Hepatocyte (in vitro differentiated cells): ENCODE results near the gene TMED10. TPM values are rescaled to one million over a fixed set of nuclear protein-coding genes. Genes with fewer than 3 reads are reported as not detected.
A peak's percentile ranks its signal among the peaks of the same experiment; 100 is the strongest.

Experiments
- DNase-seq: peaks from one replicate; pipeline ENCODE4 v3.0.0-alpha.2; 2016; ENCODE audit warnings: low spot score
- H2AFZ ChIP-seq: fragments of 200-600 bp; sonication (generic); 2 replicates; pipeline ENCODE4 v1.6.0; 2016; ENCODE audit warnings: antibody characterized with exemption, mild to moderate bottlenecking
- H3K27ac ChIP-seq: fragments of 200-600 bp; sonication (generic); 2 replicates; pipeline ENCODE4 v1.5.1; 2016; ENCODE audit warnings: mild to moderate bottlenecking
- H3K27me3 ChIP-seq: fragments of 200-600 bp; sonication (generic); 2 replicates; pipeline ENCODE4 v1.6.1; 2016
- H3K36me3 ChIP-seq: fragments of 200-600 bp; sonication (generic); replicated peaks from 2 replicates; pipeline ENCODE4 v1.5.1; 2016; ENCODE audit warnings: low read depth; ENCODE audit not compliant: insufficient read depth
- H3K4me1 ChIP-seq: fragments of 200-600 bp; sonication (generic); 2 replicates; pipeline ENCODE4 v1.5.1; 2016; ENCODE audit warnings: mild to moderate bottlenecking, moderate library complexity; ENCODE audit not compliant: insufficient read depth
- H3K4me2 ChIP-seq: fragments of 200-600 bp; sonication (generic); 2 replicates; pipeline ENCODE4 v1.6.0; 2016
- H3K4me3 ChIP-seq: fragments of 200-600 bp; sonication (generic); 2 replicates; pipeline ENCODE4 v1.5.1; 2016; ENCODE audit warnings: mild to moderate bottlenecking
- H3K79me2 ChIP-seq: fragments of 200-600 bp; sonication (generic); 2 replicates; pipeline ENCODE4 v1.6.0; 2017; ENCODE audit warnings: mild to moderate bottlenecking
- H3K9me2 ChIP-seq: fragments of 200-600 bp; sonication (generic); replicated peaks from 2 replicates; pipeline ENCODE4 v1.6.0; 2017; ENCODE audit warnings: mild to moderate bottlenecking; ENCODE audit not compliant: insufficient read depth
- H3K9me3 ChIP-seq: fragments of 200-600 bp; sonication (generic); 2 replicates; pipeline ENCODE4 v1.5.1; 2016; ENCODE audit warnings: low read depth, mild to moderate bottlenecking
- H4K20me1 ChIP-seq: fragments of 200-600 bp; sonication (generic); 2 replicates; pipeline ENCODE4 v1.6.0; 2016; ENCODE audit warnings: mild to moderate bottlenecking; ENCODE audit not compliant: insufficient read depth, poor library complexity, severe bottlenecking
- EZH2 ChIP-seq: fragments of 200-600 bp; sonication (generic); IDR thresholded peaks from 2 replicates; pipeline ENCODE4 v1.6.1; 2016; ENCODE audit warnings: antibody characterized with exemption, mild to moderate bottlenecking, borderline replicate concordance
- EZH2phosphoT487 ChIP-seq: fragments of 200-600 bp; sonication (generic); IDR thresholded peaks from one replicate; pipeline ENCODE4 v1.6.1; 2018; ENCODE audit warnings: antibody characterized with exemption, mild to moderate bottlenecking, low read depth, moderate library complexity; ENCODE audit not compliant: unreplicated experiment, severe bottlenecking
- WGBS: methylation state at CpG from one replicate; pipeline ENCODE4 v1.1.6; 2016; ENCODE audit warnings: low lambda C conversion rate; ENCODE audit errors: missing lambda C conversion rate; 5-methylcytosine and 5-hydroxymethylcytosine counted together
- polyA plus RNA-seq: library from polyadenylated mRNA; unstranded; fragments of >200 nt; fragmentation: Nextera tagmentation; extraction: Ambion mirVana; gene quantifications from 2 replicates; pipeline ENCODE4 v1.2.1, GENCODE V29; 2016
- total RNA-seq: library from RNA; depleted of rRNA; stranded (reverse); fragments of >200 nt; gene quantifications from 2 replicates; pipeline ENCODE4 v1.2.3, GENCODE V29; 2014
- TF ChIP-seq, protein P1 (sequence below): fragments of 200-600 bp; sonication (generic); IDR thresholded peaks from 2 replicates; pipeline ENCODE4 v1.5.1; 2016; ENCODE audit warnings: antibody characterized with exemption, mild to moderate bottlenecking; ENCODE audit not compliant: poor library complexity

The TMED10 gene
- total and polyA plus RNA-seq, 2 experiments from 2014 or later: 375 to 390 TPM

DNA sequence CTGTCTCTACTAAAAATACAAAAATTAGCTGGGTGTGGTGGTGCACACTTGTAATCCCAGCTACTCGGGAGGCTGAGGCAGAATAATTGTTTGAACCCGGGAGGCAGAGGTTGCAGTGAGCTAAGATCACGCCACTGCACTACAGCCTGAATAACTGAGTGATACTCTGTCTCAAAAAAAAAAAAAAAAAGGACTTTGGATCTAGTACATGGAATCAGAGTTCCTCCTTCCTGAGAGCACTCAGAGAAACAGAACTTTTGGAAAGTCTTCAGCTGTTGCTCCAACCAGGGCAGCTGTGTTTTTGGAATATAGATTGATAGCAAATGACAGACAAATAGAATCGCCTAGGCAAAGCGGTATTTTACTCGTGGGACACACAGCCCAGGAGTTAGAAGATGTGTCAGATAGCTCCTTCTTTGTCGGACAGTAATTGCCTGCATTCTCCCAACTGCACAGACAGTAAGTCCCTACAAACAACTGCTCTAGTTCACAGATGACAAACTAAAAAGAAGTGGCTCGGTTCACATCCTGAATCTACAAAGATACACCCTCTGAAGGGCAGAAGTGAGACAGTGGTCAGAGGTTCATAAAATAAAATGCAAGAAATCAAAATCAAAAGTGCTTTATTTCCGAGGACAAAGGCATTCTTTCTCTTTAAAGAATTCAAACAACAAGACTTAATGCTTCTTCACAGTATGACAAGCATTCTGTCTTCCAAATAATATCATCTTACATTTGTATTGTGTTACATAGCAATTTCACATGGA is 32.5 kb downstream of the TMED10 start:
- Histone ChIP-seq H3K4me1 (peaks cover 10% of the 10 kb centered on the region), H3K27ac (no peak overlapping the region)

DNA sequence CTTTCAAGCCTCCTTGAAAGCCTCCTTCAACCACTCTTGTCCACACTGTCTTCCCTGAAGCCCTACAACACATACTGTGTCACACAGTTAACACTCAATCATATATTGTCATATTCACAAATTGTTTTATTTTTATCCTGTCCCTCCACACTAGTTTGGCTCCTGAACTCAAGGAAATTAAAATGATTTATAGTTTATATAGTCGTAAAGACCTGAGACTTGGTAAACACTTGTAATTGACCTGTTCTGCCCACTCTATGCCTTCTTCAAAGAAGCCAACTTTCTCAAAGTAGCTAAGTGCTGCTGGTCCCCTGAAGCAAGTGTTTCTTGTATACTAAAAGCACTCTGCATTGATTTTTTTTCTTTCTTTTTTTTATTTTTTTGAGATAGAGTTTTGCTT is 33.9 kb downstream of the TMED10 start:
- Histone ChIP-seq H3K27ac (no peak overlapping the region), H3K79me2 (peaks cover 72% of the 10 kb centered on the region), H3K4me1 (peaks cover 10% of the 10 kb centered on the region), H2AFZ (no peak overlapping the region), H3K36me3 (no peaks in the 10 kb centered on the region), H4K20me1 (peaks cover 14% of the 10 kb centered on the region), H3K9me2 (no peaks in the 10 kb centered on the region), H3K4me2 (no peak overlapping the region), H3K4me3 (no peak overlapping the region), H3K27me3 (no peaks in the 10 kb centered on the region), H3K9me3 (no peaks in the 10 kb centered on the region)
- TF ChIP-seq, protein P1, sequence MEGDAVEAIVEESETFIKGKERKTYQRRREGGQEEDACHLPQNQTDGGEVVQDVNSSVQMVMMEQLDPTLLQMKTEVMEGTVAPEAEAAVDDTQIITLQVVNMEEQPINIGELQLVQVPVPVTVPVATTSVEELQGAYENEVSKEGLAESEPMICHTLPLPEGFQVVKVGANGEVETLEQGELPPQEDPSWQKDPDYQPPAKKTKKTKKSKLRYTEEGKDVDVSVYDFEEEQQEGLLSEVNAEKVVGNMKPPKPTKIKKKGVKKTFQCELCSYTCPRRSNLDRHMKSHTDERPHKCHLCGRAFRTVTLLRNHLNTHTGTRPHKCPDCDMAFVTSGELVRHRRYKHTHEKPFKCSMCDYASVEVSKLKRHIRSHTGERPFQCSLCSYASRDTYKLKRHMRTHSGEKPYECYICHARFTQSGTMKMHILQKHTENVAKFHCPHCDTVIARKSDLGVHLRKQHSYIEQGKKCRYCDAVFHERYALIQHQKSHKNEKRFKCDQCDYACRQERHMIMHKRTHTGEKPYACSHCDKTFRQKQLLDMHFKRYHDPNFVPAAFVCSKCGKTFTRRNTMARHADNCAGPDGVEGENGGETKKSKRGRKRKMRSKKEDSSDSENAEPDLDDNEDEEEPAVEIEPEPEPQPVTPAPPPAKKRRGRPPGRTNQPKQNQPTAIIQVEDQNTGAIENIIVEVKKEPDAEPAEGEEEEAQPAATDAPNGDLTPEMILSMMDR: no peak
- no peak for TF ChIP-seq EZH2
- TF ChIP-seq EZH2phosphoT487: no peak
- DNase-seq: no peak
- 71% methylated on average over 1 of the region's 1 CpG for WGBS

More for the DNA sequence above, 32.5 kb downstream of the TMED10 start:
- Histone ChIP-seq H3K4me2 (no peak overlapping the region), H3K9me2 (no peaks in the 10 kb centered on the region), H2AFZ (no peak overlapping the region), H3K9me3 (no peaks in the 10 kb centered on the region), H3K4me3 (no peak overlapping the region), H3K27me3 (no peaks in the 10 kb centered on the region), H3K79me2 (peaks cover 64% of the 10 kb centered on the region), H4K20me1 (peaks cover 14% of the 10 kb centered on the region), H3K36me3 (no peaks in the 10 kb centered on the region)
- TF ChIP-seq EZH2phosphoT487 (no peak), EZH2 (no peak)
- TF ChIP-seq, protein P1: no peak
- 94% methylated on average over 9 of the region's 9 CpGs for WGBS
- no peak for DNase-seq

DNA sequence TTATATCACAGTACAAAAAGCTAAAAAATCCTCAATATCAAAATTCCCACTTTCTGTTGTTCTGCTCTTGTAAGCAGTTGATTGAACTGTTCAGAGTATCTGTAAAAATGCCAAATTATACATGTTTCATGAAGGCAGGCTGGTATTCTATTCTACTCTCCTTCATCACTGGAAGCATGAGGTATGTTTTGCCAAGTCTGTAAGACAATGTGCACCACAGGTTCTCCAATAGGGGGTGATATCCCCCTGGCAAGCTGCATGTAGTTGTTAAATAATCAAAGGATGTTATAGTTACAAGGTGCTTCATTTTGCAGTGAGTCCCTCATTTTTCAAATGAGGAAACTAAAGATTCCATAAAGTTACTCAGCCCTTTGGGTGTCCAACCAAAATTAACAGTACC is 34.4 kb downstream of the TMED10 start:
- no peaks in the 10 kb centered on the region for H3K9me2 ChIP-seq
- no peak overlapping the region for H3K27ac ChIP-seq
- no peaks in the 10 kb centered on the region for H3K9me3 ChIP-seq
- H3K4me2 ChIP-seq: no peak overlapping the region
- no peak overlapping the region for H2AFZ ChIP-seq
- TF ChIP-seq, protein P1: peak; percentile 40
- no peak for TF ChIP-seq EZH2phosphoT487
- peaks cover 9% of the 10 kb centered on the region for H3K4me1 ChIP-seq
- H3K27me3 ChIP-seq: no peaks in the 10 kb centered on the region
- peaks cover 72% of the 10 kb centered on the region for H3K79me2 ChIP-seq
- H3K4me3 ChIP-seq: no peak overlapping the region
- peak; percentile 28 for DNase-seq
- no peaks in the 10 kb centered on the region for H3K36me3 ChIP-seq
- H4K20me1 ChIP-seq: peaks cover 14% of the 10 kb centered on the region

DNA sequence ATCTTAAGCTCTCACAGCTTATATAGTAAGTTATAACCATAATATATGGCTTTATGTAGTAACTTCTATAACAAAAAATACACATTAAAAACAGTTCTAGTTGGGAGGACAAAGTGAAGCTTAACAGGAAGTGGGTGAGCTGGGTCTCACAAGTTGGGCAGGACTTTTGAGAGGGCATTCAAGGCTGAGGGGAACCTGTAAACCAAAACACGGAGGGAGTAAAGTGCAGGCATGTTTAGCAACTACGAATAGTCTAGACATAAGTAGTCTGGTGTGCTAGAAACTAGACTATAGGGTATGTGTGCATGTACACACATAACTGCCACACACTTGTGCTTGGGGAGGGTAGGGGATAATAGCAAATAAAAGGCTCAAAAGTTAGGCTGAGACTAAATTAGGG is 35.4 kb downstream of the TMED10 start:
- no peak overlapping the region for H3K4me3 ChIP-seq
- TF ChIP-seq EZH2phosphoT487 (no peak), EZH2 (no peak)
- TF ChIP-seq, protein P1: no peak
- DNase-seq: no peak
- H2AFZ ChIP-seq: no peak overlapping the region
- no peaks in the 10 kb centered on the region for H3K9me3 ChIP-seq
- no peaks in the 10 kb centered on the region for H3K9me2 ChIP-seq
- H3K36me3 ChIP-seq: no peaks in the 10 kb centered on the region
- H3K4me1 ChIP-seq: no peaks in the 10 kb centered on the region
- H3K4me2 ChIP-seq: no peak overlapping the region
- peaks cover 14% of the 10 kb centered on the region for H4K20me1 ChIP-seq
- WGBS: 93% methylated on average over 2 of the region's 2 CpGs
- no peaks in the 10 kb centered on the region for H3K27me3 ChIP-seq
- H3K79me2 ChIP-seq: peaks cover 77% of the 10 kb centered on the region
- H3K27ac ChIP-seq: no peak overlapping the region
